Muscle of back (tissue), 11 donors: ENCODE data around the gene METAP1D. TPM values are rescaled to one million over a fixed set of nuclear protein-coding genes. Genes with fewer than 3 reads are reported as not detected.
"Not testable (repeated sequence)": the region's sequence is repeated elsewhere in the genome, so short reads cannot be mapped to it uniquely, and the experiment has no call there.

Source experiments
- DNase-seq, 3 donors: peaks; one replicate each; pipeline versions ENCODE4 v3.0.0 to v3.0.0-alpha.2; 2013
- polyA plus RNA-seq, 10 donors: library from polyadenylated mRNA; unstranded; fragments of 120-200 nt; gene quantifications; one replicate each; pipeline ENCODE4 v1.2.1, GENCODE V29; 2013; ENCODE audit not compliant: insufficient read length in 10 of 10

The METAP1D gene
- polyA plus RNA-seq, 10 donors: 7.3 to 20.2 (median 10.4) TPM

GRCh38 chr2:172100935-172101820 is 101.4 kb downstream of the METAP1D start:
- peak in 1 of 3 donors; percentile 61 for DNase-seq

- no peak for DNase-seq
Observed at GRCh38 chr2:172101821-172102390, 102.2 kb downstream of the METAP1D start.

GRCh38 chr2:172102391-172103359 is 102.9 kb downstream of the METAP1D start, which contains the start of gene DLX2:
Gene DLX2 (minus strand): TSS chr2:172102900. CDS start chr2:172102538, 362 bp downstream.
- peak; percentile 85 to 92 (median 86) for DNase-seq

- peak; percentile 77 to 92 (median 89) for DNase-seq
Observed at GRCh38 chr2:172103471-172104272, 103.9 kb downstream of the METAP1D start.

- DNase-seq: peak in 2 of 3 donors; percentile 12 to 34
Observed at GRCh38 chr2:172105471-172106107, 105.8 kb downstream of the METAP1D start.

- DNase-seq: peak in 2 of 3 donors; percentile 11 to 58
Observed at GRCh38 chr2:172106108-172106961, 106.6 kb downstream of the METAP1D start.

- peak in 1 of 3 donors; percentile 11 for DNase-seq
Observed at GRCh38 chr2:172107690-172108586, 108.2 kb downstream of the METAP1D start.

GRCh38 chr2:172108587-172108930 is 108.8 kb downstream of the METAP1D start:
- DNase-seq: peak in 1 of 3 donors; percentile 15

GRCh38 chr2:172109256-172109987 is 109.7 kb downstream of the METAP1D start:
- DNase-seq: peak in 1 of 3 donors; percentile 11

GRCh38 chr2:172109988-172110811 is 110.4 kb downstream of the METAP1D start:
- peak in 1 of 3 donors; percentile 10 for DNase-seq

GRCh38 chr2:172113617-172114016 is 113.9 kb downstream of the METAP1D start:
- peak in 1 of 3 donors; percentile 48 for DNase-seq

GRCh38 chr2:172114176-172114575 is 114.4 kb downstream of the METAP1D start:
- not testable (repeated sequence) for DNase-seq

GRCh38 chr2:172114579-172114978 is 114.8 kb downstream of the METAP1D start:
- DNase-seq: no peak

- DNase-seq: no peak
Observed at GRCh38 chr2:172116107-172116506, 116.4 kb downstream of the METAP1D start.

- DNase-seq: no peak
Observed at GRCh38 chr2:172119089-172119488, 119.3 kb downstream of the METAP1D start.

- no peak for DNase-seq
Observed at GRCh38 chr2:172120118-172120517, 120.4 kb downstream of the METAP1D start.

GRCh38 chr2:172128484-172128883 is 128.7 kb downstream of the METAP1D start:
- no peak for DNase-seq
